SU-DHL-6 (cell line): ENCODE results near the gene STRADA.

Experiments used
- H2AFZ ChIP-seq: fragments of 200-600 bp; sonication (generic); 2 replicates; pipeline ENCODE4 v1.6.1; 2014; ENCODE audit warnings: low read depth, mild to moderate bottlenecking, moderate library complexity, mixed read lengths, antibody characterized with exemption, low read length; ENCODE audit not compliant: severe bottlenecking
- H3F3A ChIP-seq: fragments of 200-600 bp; shearing (Covaris generic); 2 replicates; pipeline ENCODE4 v1.6.0; 2016; ENCODE audit warnings: antibody characterized with exemption, mild to moderate bottlenecking; ENCODE audit not compliant: insufficient read depth
- H3K27ac ChIP-seq: fragments of 200-600 bp; sonication (generic); 2 replicates; pipeline ENCODE4 v1.5.1; 2016; ENCODE audit warnings: low read depth, mild to moderate bottlenecking, low read length, moderate library complexity, mixed read lengths
- H3K27me3 ChIP-seq: fragments of 200-600 bp; sonication (generic), shearing (Covaris generic); 2 replicates; pipeline ENCODE4 v1.6.0; 2014; ENCODE audit warnings: mild to moderate bottlenecking, low read length
- H3K36me3 ChIP-seq: fragments of 200-600 bp; sonication (generic); 2 replicates; pipeline ENCODE4 v1.6.1; 2014; ENCODE audit warnings: mild to moderate bottlenecking, low read length, mixed read lengths
- H3K4me2 ChIP-seq: fragments of 300-600, 200-600 bp; shearing (Covaris generic), sonication (generic); 2 replicates; pipeline ENCODE4 v1.6.0; 2014; ENCODE audit warnings: low read length, low read depth, mild to moderate bottlenecking; ENCODE audit not compliant: poor library complexity, severe bottlenecking
- H3K4me3 ChIP-seq: fragments of 200-600 bp; sonication (generic); 2 replicates; pipeline ENCODE4 v1.5.1; 2014; ENCODE audit warnings: antibody characterized with exemption, low read length, mild to moderate bottlenecking, mixed read lengths; ENCODE audit not compliant: insufficient read depth, poor library complexity, severe bottlenecking
- H3K79me2 ChIP-seq: fragments of 200-600 bp; sonication (generic); 2 replicates; pipeline ENCODE4 v1.6.1; 2014; ENCODE audit warnings: mild to moderate bottlenecking, low read length, moderate library complexity; ENCODE audit not compliant: insufficient read depth
- H3K9ac ChIP-seq: fragments of 200-600 bp; sonication (generic); 2 replicates; pipeline ENCODE4 v1.7.0; 2014; ENCODE audit warnings: mild to moderate bottlenecking, low read length
- H3K9me2 ChIP-seq: fragments of 200-600 bp; sonication (generic); replicated peaks from 2 replicates; pipeline ENCODE4 v1.6.1; 2014; ENCODE audit warnings: low read length; ENCODE audit not compliant: insufficient read depth
- H3K9me3 ChIP-seq: fragments of 200-600 bp; sonication (generic); 2 replicates; pipeline ENCODE4 v1.6.1; 2014; ENCODE audit warnings: low read length, mixed read lengths; ENCODE audit not compliant: insufficient read depth
- H4K20me1 ChIP-seq: fragments of 200-600 bp; sonication (generic); 2 replicates; pipeline ENCODE4 v1.6.1; 2014; ENCODE audit warnings: low read depth, mild to moderate bottlenecking, antibody characterized with exemption, low read length, moderate library complexity, mixed read lengths
- CTCF ChIP-seq: fragments of 200-600 bp; sonication (generic); IDR thresholded peaks from one replicate; pipeline ENCODE4 v1.5.1; 2017; ENCODE audit warnings: antibody characterized with exemption, mild to moderate bottlenecking, low read length, moderate library complexity; ENCODE audit not compliant: insufficient read depth, poor library complexity, severe bottlenecking
- EZH2phosphoT487 ChIP-seq: fragments of 200-600 bp; sonication (generic), shearing (Covaris generic); conservative IDR thresholded peaks from 2 replicates; pipeline ENCODE4 v1.6.1; 2018; ENCODE audit warnings: mild to moderate bottlenecking, antibody characterized with exemption, low read length, moderate library complexity, mixed read lengths

Gene STRADA

GRCh38 chr17:63705657-63706056, 35.9 kb downstream of the STRADA start:
- peak overlapping the region; percentile 19; the same call in 1 of the 2 replicates for H3K27ac ChIP-seq

GRCh38 chr17:63704836-63705235, 36.8 kb downstream of the STRADA start:
- Histone ChIP-seq H4K20me1 (no peaks in the 10 kb centered on the region), H3K4me2 (no peak overlapping the region), H3K9ac (no peak overlapping the region)

More at GRCh38 chr17:63705657-63706056, 35.9 kb downstream of the STRADA start:
- H3K4me2 ChIP-seq: no peak overlapping the region
- H4K20me1 ChIP-seq: no peaks in the 10 kb centered on the region
- no peak overlapping the region for H3K4me3 ChIP-seq
- H3K36me3 ChIP-seq: no peaks in the 10 kb centered on the region
- no peak overlapping the region for H3K9ac ChIP-seq
- TF ChIP-seq CTCF (no peak), EZH2phosphoT487 (no peak)
- no peaks in the 10 kb centered on the region for H3K27me3 ChIP-seq
- H3F3A ChIP-seq: peaks cover 25% of the 10 kb centered on the region
- H2AFZ ChIP-seq: no peak overlapping the region
- H3K79me2 ChIP-seq: no peaks in the 10 kb centered on the region
- H3K9me2 ChIP-seq: no peaks in the 10 kb centered on the region
- H3K9me3 ChIP-seq: no peaks in the 10 kb centered on the region

GRCh38 chr17:63704259-63704576, 37.4 kb downstream of the STRADA start:
- no peaks in the 10 kb centered on the region for H4K20me1 ChIP-seq
- no peaks in the 10 kb centered on the region for H3K9me3 ChIP-seq
- H3K4me2 ChIP-seq: no peak overlapping the region
- no peak overlapping the region for H3K9ac ChIP-seq
- H3K79me2 ChIP-seq: no peaks in the 10 kb centered on the region
- H3K27me3 ChIP-seq: no peaks in the 10 kb centered on the region
- H3K36me3 ChIP-seq: no peaks in the 10 kb centered on the region
- TF ChIP-seq EZH2phosphoT487 (no peak), CTCF (no peak)
- H3K27ac ChIP-seq: no peak overlapping the region
- no peak overlapping the region for H2AFZ ChIP-seq
- peaks cover 26% of the 10 kb centered on the region for H3F3A ChIP-seq
- H3K4me3 ChIP-seq: no peak overlapping the region
- H3K9me2 ChIP-seq: no peaks in the 10 kb centered on the region

More at GRCh38 chr17:63704836-63705235, 36.8 kb downstream of the STRADA start:
- peaks cover 26% of the 10 kb centered on the region for H3F3A ChIP-seq
- no peaks in the 10 kb centered on the region for H3K9me2 ChIP-seq
- no peak overlapping the region for H2AFZ ChIP-seq
- H3K27ac ChIP-seq: no peak overlapping the region
- no peaks in the 10 kb centered on the region for H3K27me3 ChIP-seq
- H3K36me3 ChIP-seq: no peaks in the 10 kb centered on the region
- no peak overlapping the region for H3K4me3 ChIP-seq
- H3K79me2 ChIP-seq: no peaks in the 10 kb centered on the region
- H3K9me3 ChIP-seq: no peaks in the 10 kb centered on the region
- TF ChIP-seq EZH2phosphoT487 (no peak), CTCF (no peak)
